Gastrocnemius medialis (tissue), 4 donors: Measurements from ENCODE around the gene CNNM4.

Experiments
- POLR2A ChIP-seq, 2 donors: fragments of 450-650 bp; IDR thresholded peaks; one replicate each; pipeline ENCODE4 v1.6.1; 2017; ENCODE audit warnings: antibody characterized with exemption in 2 of 2, mild to moderate bottlenecking in 2 of 2, moderate library complexity in 2 of 2
- TF ChIP-seq, protein P1 (sequence below), 5 experiments: fragments of 450-650 bp in 3 of 5; fragments of 200-600 bp in 2 of 5; sonication (generic) in 2 of 5; IDR thresholded peaks in 4 of 5; conservative IDR thresholded peaks in 1 of 5; 1 replicate in 4 of 5; 2 replicates in 1 of 5; pipeline ENCODE4 v1.5.1; 2016 to 2019; ENCODE audit warnings: antibody characterized with exemption in 5 of 5, mild to moderate bottlenecking in 3 of 5, moderate library complexity in 3 of 5

DNA sequence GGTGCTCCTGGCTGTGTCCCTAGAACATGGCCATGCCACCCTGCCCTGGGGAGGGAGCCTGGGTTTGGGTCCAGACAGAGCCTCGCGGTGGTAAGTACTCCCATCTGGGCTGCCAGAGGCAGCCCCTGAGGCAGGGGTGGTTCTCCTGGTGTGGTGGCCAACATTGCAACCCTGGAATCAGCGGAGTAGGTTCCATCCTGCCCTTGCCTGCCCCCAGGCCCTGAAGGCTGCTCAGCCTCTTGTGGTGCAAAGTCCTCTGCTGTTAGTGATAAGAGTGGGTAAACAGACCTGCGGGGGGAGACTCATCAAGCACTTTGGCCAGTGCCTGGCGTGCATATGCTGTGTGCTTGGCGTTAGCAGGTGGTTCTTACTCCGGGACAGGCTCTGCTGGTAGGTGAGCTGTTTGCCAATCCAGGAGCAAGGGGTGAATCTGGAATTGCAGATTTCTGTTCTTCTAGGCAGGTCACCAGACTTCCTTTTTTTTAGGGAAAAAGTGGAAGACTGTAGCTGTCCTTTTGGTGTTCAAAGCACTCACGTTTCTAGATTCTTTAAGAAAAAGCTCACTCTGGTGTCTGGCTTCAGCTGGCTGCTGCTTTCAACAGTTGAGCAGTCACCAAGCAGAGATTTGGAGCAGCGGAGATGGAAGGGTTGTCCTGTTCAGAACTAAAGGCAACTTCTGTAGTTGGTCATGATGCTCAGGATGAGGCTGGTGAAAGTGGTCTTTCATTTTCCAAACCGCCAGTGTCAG lies 58.6 kb downstream of the CNNM4 start:
- TF ChIP-seq, protein P1, sequence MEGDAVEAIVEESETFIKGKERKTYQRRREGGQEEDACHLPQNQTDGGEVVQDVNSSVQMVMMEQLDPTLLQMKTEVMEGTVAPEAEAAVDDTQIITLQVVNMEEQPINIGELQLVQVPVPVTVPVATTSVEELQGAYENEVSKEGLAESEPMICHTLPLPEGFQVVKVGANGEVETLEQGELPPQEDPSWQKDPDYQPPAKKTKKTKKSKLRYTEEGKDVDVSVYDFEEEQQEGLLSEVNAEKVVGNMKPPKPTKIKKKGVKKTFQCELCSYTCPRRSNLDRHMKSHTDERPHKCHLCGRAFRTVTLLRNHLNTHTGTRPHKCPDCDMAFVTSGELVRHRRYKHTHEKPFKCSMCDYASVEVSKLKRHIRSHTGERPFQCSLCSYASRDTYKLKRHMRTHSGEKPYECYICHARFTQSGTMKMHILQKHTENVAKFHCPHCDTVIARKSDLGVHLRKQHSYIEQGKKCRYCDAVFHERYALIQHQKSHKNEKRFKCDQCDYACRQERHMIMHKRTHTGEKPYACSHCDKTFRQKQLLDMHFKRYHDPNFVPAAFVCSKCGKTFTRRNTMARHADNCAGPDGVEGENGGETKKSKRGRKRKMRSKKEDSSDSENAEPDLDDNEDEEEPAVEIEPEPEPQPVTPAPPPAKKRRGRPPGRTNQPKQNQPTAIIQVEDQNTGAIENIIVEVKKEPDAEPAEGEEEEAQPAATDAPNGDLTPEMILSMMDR (IDR thresholded peaks at IDR 0.05 in 4 of 5, conservative IDR thresholded peaks at IDR 0.05 in 1 of 5), result no peak
- TF ChIP-seq POLR2A (IDR thresholded peaks at IDR 0.05), result no peak
